Stimulated activated CD4-positive, alpha-beta T cell treated with anti-CD3 and anti-CD28 coated beads, Interleukin-1b, Interleukin-23, amount 100 ng/mL, for 4 hours (primary cell): Measurements from ENCODE around the gene FAM136A.
"Not testable (repeated sequence)": the region's sequence is repeated elsewhere in the genome, so short reads cannot be mapped to it uniquely, and the experiment has no call there.

ENCODE experiments used
- DNase-seq, 2 donors: peaks; one replicate each; pipeline ENCODE4 v3.0.0-alpha.2; 2020; ENCODE audit warnings: low read depth in 2 of 2

FAM136A gene

GRCh38 chr2:70297828-70298227, 4.0 kb downstream of the FAM136A start:
- not testable (repeated sequence) for DNase-seq

- DNase-seq: no peak
Observed at GRCh38 chr2:70283500-70284191, 18.2 kb downstream of the FAM136A start.

DNA sequence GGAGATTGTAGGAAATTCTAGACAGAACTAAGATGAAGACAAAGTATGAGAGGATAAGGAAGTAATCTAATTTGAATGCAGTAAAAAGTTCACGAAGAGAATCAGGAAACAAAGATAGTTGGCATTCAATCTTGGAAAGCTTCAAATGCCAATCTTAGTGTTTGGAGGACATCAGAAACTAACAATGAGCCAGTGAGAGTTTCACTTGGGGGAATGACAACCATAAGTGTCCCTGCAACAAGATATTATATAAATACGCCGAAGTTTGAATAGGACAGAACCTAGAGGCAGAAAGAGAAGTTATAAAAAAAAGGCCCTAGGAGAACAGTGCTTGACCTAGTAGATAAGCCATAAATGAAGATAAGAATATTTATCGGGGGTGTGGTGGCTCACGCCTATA, 19.4 kb downstream of the FAM136A start:
- no peak for DNase-seq

DNA sequence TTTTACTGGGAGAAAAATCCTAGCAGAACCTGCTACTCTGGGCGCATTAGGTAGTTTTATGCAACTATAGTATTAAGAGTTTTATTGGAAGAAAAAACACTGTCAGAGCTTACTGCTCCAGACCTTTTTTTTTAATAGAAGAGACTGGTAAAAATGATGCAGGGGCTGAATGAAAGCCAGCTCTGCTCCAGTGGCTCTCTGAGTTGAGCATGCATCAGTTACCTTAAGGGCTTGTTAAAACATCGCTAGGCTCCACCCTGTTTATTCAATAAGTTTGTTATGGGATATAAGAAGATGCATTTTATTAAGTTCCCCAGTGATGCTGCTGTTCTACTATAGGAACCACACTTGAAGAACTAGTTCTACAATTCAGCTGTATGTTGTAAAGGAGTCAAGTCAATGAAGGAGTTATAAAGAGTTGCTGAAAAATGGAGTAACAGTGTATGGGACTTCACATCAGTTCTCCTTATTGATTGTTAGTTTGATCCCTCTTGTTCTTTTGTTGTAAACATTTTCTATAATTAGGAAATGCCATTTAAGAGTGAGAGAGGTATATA, 21.5 kb downstream of the FAM136A start:
- no peak for DNase-seq

DNA sequence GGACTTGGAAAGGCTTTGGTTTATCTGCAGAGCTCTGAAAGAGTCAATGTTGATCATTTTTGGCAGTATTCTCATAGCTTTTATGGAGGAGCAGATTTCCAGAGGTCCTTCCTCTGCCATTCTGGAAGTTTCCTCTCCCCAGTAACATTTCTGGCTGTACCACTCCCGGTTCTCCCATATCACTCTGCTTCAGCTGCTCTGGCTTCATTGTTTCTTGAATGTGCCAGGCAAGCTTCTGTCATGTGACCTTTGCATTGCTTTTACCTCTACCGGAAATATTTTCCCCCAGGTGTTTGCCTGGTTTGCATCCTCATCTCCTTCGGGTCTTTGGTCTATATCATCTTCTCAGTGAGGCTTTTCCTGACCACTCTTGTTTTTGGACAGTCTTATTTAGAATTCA, 31.5 kb downstream of the FAM136A start:
- DNase-seq: no peak

GRCh38 chr2:70269422-70270302, 32.2 kb downstream of the FAM136A start:
- not testable (repeated sequence) for DNase-seq

DNA sequence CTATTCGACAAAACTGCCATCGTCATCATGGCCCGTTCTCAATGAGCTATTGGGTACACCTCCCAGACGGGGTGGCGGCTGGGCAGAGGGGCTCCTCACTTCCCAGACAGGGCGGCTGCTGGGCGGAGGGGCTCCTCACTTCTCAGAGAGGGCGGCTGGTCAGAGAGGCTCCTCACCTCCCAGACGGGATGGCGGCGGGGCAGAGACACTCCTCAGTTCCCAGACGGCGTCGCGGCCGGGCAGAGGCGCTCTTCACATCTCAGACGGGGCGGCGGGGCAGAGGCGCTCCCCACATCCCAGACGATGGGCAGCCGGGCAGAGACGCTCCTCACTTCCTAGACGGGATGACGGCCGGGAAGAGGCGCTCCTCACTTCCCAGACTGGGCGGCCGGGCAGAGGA, 34.9 kb downstream of the FAM136A start:
- DNase-seq: not testable (repeated sequence)

- no peak for DNase-seq
Observed at GRCh38 chr2:70261501-70261900, 40.4 kb downstream of the FAM136A start.

- peak in 1 of 2 donors; percentile 7 for DNase-seq
Observed at GRCh38 chr2:70258532-70258875, 43.4 kb downstream of the FAM136A start.

DNA sequence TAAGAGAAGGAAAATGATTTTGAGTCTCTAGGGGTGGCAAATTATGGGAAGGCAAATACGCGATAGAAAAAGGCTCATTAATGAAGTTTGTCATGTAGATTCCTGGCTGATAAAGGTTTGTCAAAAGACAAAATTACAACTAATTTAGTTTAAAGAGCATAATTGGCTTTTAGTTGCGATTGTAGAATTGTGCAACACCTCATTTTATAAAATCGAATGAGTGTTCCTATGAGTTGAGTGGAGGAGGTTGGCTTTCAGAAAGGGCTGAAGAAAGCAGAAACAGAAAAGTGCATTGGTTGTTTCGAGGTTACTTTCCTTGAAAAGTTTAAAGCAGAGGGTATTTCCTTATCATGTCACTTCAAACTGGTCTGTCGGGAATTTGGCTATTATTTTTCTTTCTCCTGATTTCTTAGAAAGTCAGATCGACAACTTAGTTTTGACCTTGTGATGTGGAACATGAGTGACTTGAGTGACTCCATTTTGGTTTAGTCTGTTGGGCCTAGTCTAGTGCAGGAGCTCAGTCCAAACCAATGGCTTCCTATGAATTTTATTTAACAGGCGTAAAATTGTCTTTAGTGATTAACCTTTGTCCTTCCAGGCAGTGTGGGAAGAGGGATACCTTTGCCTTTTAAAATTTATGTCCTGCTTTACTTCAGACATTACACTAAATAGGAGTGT, 46.1 kb downstream of the FAM136A start:
- DNase-seq: no peak

DNA sequence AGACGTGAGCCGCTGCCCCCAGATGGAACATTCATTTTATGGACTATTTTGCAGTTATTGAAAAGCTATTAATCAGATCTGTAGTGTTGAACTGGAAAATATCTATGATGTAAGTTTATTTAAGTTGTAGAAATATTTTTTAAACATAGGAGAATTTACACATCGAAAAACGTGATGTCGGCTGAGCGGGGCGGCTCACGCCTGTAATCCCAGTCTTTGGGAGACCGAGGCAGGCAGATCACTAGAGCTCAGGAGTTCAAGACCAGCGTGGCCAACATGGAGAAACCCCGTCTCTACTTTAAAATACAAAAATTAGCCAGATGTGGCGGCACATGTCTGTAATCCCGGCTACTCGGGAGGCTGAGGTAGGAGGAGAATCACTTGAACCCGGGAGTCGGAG, 51.4 kb downstream of the FAM136A start:
- DNase-seq: no peak

GRCh38 chr2:70248181-70248847, 53.6 kb downstream of the FAM136A start, which contains the start of gene TIA1:
TIA1 (minus strand) TSS chr2:70248628; CDS start chr2:70248430, 198 bp downstream.
- DNase-seq: peak; percentile 96 to 98

GRCh38 chr2:70247364-70248180, 54.3 kb downstream of the FAM136A start:
- DNase-seq: no peak
